Measurements from ENCODE around the gene TMEM107.
"Not testable (repeated sequence)": the region's sequence is repeated elsewhere in the genome, so short reads cannot be mapped to it uniquely, and the experiment has no call there.

Gene TMEM107

GRCh38 chr17:8221663-8222379 is 45.6 kb upstream of the TMEM107 start:
- H3K4me3 ChIP-seq (ENCODE audit: control insufficient read depth, low read depth, low read length) = peak overlapping the region; percentile 81
- TF ChIP-seq, protein P1, sequence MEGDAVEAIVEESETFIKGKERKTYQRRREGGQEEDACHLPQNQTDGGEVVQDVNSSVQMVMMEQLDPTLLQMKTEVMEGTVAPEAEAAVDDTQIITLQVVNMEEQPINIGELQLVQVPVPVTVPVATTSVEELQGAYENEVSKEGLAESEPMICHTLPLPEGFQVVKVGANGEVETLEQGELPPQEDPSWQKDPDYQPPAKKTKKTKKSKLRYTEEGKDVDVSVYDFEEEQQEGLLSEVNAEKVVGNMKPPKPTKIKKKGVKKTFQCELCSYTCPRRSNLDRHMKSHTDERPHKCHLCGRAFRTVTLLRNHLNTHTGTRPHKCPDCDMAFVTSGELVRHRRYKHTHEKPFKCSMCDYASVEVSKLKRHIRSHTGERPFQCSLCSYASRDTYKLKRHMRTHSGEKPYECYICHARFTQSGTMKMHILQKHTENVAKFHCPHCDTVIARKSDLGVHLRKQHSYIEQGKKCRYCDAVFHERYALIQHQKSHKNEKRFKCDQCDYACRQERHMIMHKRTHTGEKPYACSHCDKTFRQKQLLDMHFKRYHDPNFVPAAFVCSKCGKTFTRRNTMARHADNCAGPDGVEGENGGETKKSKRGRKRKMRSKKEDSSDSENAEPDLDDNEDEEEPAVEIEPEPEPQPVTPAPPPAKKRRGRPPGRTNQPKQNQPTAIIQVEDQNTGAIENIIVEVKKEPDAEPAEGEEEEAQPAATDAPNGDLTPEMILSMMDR (conservative IDR thresholded peaks at IDR 0.05; ENCODE audit: control insufficient read depth, insufficient read depth, low read depth, low read length) = no peak
- peak; percentile 90 for DNase-seq (ENCODE audit: low read depth)

- TF ChIP-seq, protein P1 (conservative IDR thresholded peaks at IDR 0.05; ENCODE audit: control insufficient read depth, insufficient read depth, low read depth, low read length) = no peak
- peak overlapping the region; percentile 81 for H3K4me3 ChIP-seq (ENCODE audit: control insufficient read depth, low read depth, low read length)
- peak; percentile 91 for DNase-seq (ENCODE audit: low read depth)
These were observed 44.8 kb upstream of the TMEM107 start for GRCh38 chr17:8220783-8221662.

DNA sequence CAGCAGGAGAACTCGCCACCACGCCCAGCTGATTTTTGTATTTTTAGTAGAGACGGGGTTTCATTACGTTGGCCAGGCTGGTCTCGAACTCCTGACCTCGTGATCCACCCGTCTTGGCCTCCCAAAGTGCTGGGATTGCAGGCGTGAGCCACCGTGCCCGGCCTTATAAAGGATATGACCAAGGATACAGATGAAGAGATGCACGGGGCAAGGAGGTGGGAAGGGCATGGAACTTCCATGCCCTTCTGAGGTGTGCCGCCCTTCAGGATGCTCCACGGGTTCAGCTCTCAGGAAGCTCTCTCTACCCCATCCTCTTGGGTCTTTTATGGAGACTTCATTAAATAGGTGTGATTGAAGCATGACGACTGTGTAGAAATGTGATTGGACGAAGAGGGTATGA is 37.8 kb upstream of the TMEM107 start:
- H3K4me3 ChIP-seq (ENCODE audit: control insufficient read depth, low read depth, low read length); DNase-seq (ENCODE audit: low read depth): not testable (repeated sequence)

GRCh38 chr17:8212312-8213180 is 36.4 kb upstream of the TMEM107 start:
- peak; percentile 53 for DNase-seq (ENCODE audit: low read depth)
- no peak overlapping the region for H3K4me3 ChIP-seq (ENCODE audit: control insufficient read depth, low read depth, low read length)
- TF ChIP-seq, protein P1 (conservative IDR thresholded peaks at IDR 0.05; ENCODE audit: control insufficient read depth, insufficient read depth, low read depth, low read length) = no peak

GRCh38 chr17:8210761-8211458 is 34.7 kb upstream of the TMEM107 start:
- peak; percentile 43 for DNase-seq (ENCODE audit: low read depth)
- TF ChIP-seq, protein P1 (conservative IDR thresholded peaks at IDR 0.05; ENCODE audit: control insufficient read depth, insufficient read depth, low read depth, low read length) = no peak
- peak overlapping the region; percentile 89 for H3K4me3 ChIP-seq (ENCODE audit: control insufficient read depth, low read depth, low read length)

DNA sequence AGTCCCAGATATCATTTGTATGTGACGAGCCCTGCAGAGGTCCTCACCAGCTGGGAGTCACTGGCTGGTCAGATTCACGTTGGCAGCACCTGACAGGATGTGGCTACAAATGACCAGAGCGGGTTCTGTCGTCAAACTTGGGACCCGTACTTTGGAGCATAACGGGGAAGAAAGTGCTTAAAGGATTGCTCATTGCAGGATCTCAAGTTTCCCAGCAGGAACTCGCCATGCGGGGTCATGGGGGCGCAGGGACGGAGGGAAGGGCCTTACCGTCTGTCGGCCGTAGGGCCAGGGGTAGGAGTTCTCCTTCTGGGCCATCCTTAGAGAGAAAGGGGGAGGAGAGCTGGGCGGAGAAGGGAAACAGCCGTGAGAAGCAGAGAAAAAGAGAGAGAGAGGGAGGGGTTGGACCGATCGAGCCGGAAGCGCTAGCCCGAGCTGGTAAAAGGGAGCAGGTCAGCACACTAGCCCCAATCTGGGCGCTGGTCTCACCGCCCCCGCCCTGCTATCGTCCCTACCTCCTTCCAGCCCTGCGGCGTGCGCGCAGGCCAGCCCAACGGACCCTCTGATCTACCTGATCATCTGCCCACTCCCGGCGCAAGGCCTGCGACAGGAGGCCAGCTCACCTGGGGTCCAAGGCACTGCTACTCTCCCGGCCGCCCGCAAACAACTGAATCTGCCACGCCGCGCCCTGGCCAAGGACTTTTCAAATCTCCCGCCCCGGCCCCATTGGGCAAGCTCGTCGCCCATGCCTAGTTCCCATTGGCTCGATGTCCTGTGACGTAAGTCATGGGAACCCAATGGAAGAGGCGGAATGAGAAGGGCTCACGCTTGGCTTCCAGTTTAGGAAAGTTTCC is 34.0 kb upstream of the TMEM107 start, which contains the start of gene AURKB:
TSS of gene AURKB (minus strand) at position 669 of the 854 bp plus-strand sequence. CDS start at position 318, 351 bp downstream.
- TF ChIP-seq, protein P1 (conservative IDR thresholded peaks at IDR 0.05; ENCODE audit: control insufficient read depth, insufficient read depth, low read depth, low read length) = no peak
- peak; percentile 97 for DNase-seq (ENCODE audit: low read depth)
- H3K4me3 ChIP-seq (ENCODE audit: control insufficient read depth, low read depth, low read length) = peak within 1 kb of the TSS; percentile 89

Data from fibroblast of mammary gland (primary cell).